PFSK-1 (cell line): ENCODE measurements around the gene SNX5.

ENCODE experiments used
- POLR2AphosphoS5 ChIP-seq: IDR thresholded peaks from 2 replicates; pipeline ENCODE4 v1.6.1; 2012; ENCODE audit warnings: low read depth, mild to moderate bottlenecking, control low read depth, low read length, moderate library complexity
- REST ChIP-seq, 2 experiments: IDR thresholded peaks; 2 replicates each; pipeline versions ENCODE4 v1.6.1 to v1.8.0; 2011 to 2012; ENCODE audit warnings: low read depth in 2 of 2, low read length in 2 of 2, control low read depth in 1 of 2, inconsistent platforms in 1 of 2, mild to moderate bottlenecking in 1 of 2, moderate library complexity in 1 of 2; ENCODE audit not compliant: insufficient read depth in 1 of 2
- SIN3A ChIP-seq: IDR thresholded peaks from 2 replicates; pipeline ENCODE4 v1.6.1; 2012; ENCODE audit warnings: mild to moderate bottlenecking, low read length, moderate library complexity, borderline replicate concordance; ENCODE audit not compliant: insufficient read depth

GRCh38 chr20:17967521-17968365, 851 bp downstream of the SNX5 start:
- TF ChIP-seq REST (IDR thresholded peaks at IDR 0.05; ENCODE audit: insufficient read depth in 1 of 2, low read depth in 2 of 2, low read length in 2 of 2) (no peak), POLR2AphosphoS5 (no peak; the same call in 1 of the 2 replicates), SIN3A (no peak)
